HEK293T (cell line): ENCODE data around the gene MAST2.

ENCODE experiments used
- CTCF ChIA-PET: fragments of 350-600 bp; formaldehyde crosslinking; extraction: SDS; loops from one replicate; lab custom pipeline; 2021; ENCODE audit warnings: antibody characterized with exemption, inconsistent platforms; lab: Yijun Ruan, JAX
- POLR2A ChIA-PET: fragments of 350-600 bp; formaldehyde crosslinking; extraction: SDS; loops from one replicate; lab custom pipeline; 2020; ENCODE audit warnings: antibody characterized with exemption, inconsistent platforms; lab: Yijun Ruan, JAX
- DNase-seq: peaks from one replicate; pipeline ENCODE4 v3.0.0; 2012; ENCODE audit warnings: mixed read lengths; ENCODE audit errors: extremely low spot score
- ARNT ChIP-seq: fragments of 450-650 bp; IDR thresholded peaks from 2 replicates; pipeline ENCODE4 v1.6.1; 2017; ENCODE audit warnings: mild to moderate bottlenecking
- BHLHE40 ChIP-seq: fragments of 450-650 bp; IDR thresholded peaks from 2 replicates; pipeline ENCODE4 v1.6.1; 2016; ENCODE audit warnings: mild to moderate bottlenecking, moderate library complexity, borderline replicate concordance
- CTBP1 ChIP-seq: fragments of 450-650 bp; IDR thresholded peaks from 2 replicates; pipeline ENCODE4 v1.6.1; 2016; ENCODE audit warnings: borderline replicate concordance
- ELF4 ChIP-seq: fragments of 450-650 bp; IDR thresholded peaks from 2 replicates; pipeline ENCODE4 v1.6.1; 2017; ENCODE audit warnings: antibody characterized with exemption
- FOXA1 ChIP-seq: fragments of 450-650 bp; IDR thresholded peaks from 2 replicates; pipeline ENCODE4 v1.6.1; 2016; ENCODE audit warnings: mild to moderate bottlenecking
- FOXK2 ChIP-seq: fragments of 450-650 bp; IDR thresholded peaks from 2 replicates; pipeline ENCODE4 v1.6.1; 2016; ENCODE audit warnings: mild to moderate bottlenecking
- FOXM1 ChIP-seq: fragments of 450-650 bp; IDR thresholded peaks from 2 replicates; pipeline ENCODE4 v1.6.1; 2017; ENCODE audit warnings: mild to moderate bottlenecking, borderline replicate concordance
- HDGF ChIP-seq: fragments of 450-650 bp; IDR thresholded peaks from 2 replicates; pipeline ENCODE4 v1.6.1; 2017; ENCODE audit warnings: antibody characterized with exemption, borderline replicate concordance
- L3MBTL2 ChIP-seq: fragments of 450-650 bp; conservative IDR thresholded peaks from 2 replicates; pipeline ENCODE4 v1.6.1; 2016; ENCODE audit warnings: mild to moderate bottlenecking
- LEF1 ChIP-seq: fragments of 450-650 bp; IDR thresholded peaks from 2 replicates; pipeline ENCODE4 v1.6.1; 2017; ENCODE audit warnings: mild to moderate bottlenecking, borderline replicate concordance
- NFRKB ChIP-seq: fragments of 450-650 bp; IDR thresholded peaks from 2 replicates; pipeline ENCODE4 v1.6.1; 2016; ENCODE audit warnings: mild to moderate bottlenecking, moderate library complexity
- PKNOX1 ChIP-seq: fragments of 450-650 bp; IDR thresholded peaks from 2 replicates; pipeline ENCODE4 v1.6.1; 2016
- SP1 ChIP-seq: fragments of 450-650 bp; IDR thresholded peaks from 2 replicates; pipeline ENCODE4 v1.6.1; 2017
- SUZ12 ChIP-seq: fragments of 450-650 bp; IDR thresholded peaks from 2 replicates; pipeline ENCODE4 v1.6.1; 2016; ENCODE audit warnings: mild to moderate bottlenecking
- TARDBP ChIP-seq: fragments of 450-650 bp; IDR thresholded peaks from 2 replicates; pipeline ENCODE4 v1.6.1; 2016
- ZNF384 ChIP-seq: fragments of 450-650 bp; IDR thresholded peaks from 2 replicates; pipeline ENCODE4 v1.6.1; 2016

MAST2 gene

GRCh38 chr1:46020010-46020409 is 216.6 kb downstream of the MAST2 start:
- DNase-seq: no peak
- TF ChIP-seq BHLHE40: no peak
- no peak for TF ChIP-seq LEF1
- TF ChIP-seq ZNF384: no peak
- TF ChIP-seq NFRKB: no peak
- no peak for TF ChIP-seq SP1
- no peak for TF ChIP-seq FOXM1
- no peak for TF ChIP-seq FOXK2
- TF ChIP-seq L3MBTL2: no peak
- no peak for TF ChIP-seq HDGF
- no peak for TF ChIP-seq ELF4
- no peak for TF ChIP-seq FOXA1
- no peak for TF ChIP-seq PKNOX1
- no peak for TF ChIP-seq SUZ12
- TF ChIP-seq ARNT: no peak
- ChIA-PET POLR2A (no interaction called here), CTCF (no interaction called here)

- ChIA-PET CTCF (no interaction called here), POLR2A (no interaction called here)
- DNase-seq: no peak
Measured at GRCh38 chr1:46021046-46021996, 217.9 kb downstream of the MAST2 start.

GRCh38 chr1:46026531-46026930 is 223.1 kb downstream of the MAST2 start:
- DNase-seq: no peak
- TF ChIP-seq SUZ12 (no peak), TARDBP (no peak), LEF1 (no peak), HDGF (no peak), ARNT (no peak), SP1 (no peak), ELF4 (no peak), ZNF384 (no peak), L3MBTL2 (no peak), FOXA1 (no peak), FOXK2 (no peak), BHLHE40 (no peak), FOXM1 (no peak), CTBP1 (no peak)
- ChIA-PET POLR2A (no interaction called here), CTCF (interaction anchor here (0.6 to 1.2 kb wide), 2 partner anchors 10 to 152 kb away, joined by 5 to 6 read pairs; no protein-coding TSS in a partner anchor)

More at GRCh38 chr1:46021046-46021996, 217.9 kb downstream of the MAST2 start:
- TF ChIP-seq SP1 (no peak), LEF1 (no peak), NFRKB (no peak), CTBP1 (no peak), FOXM1 (no peak), TARDBP (no peak), ARNT (no peak), FOXA1 (no peak), BHLHE40 (no peak), ELF4 (no peak), SUZ12 (no peak)

GRCh38 chr1:46027788-46028573 is 224.6 kb downstream of the MAST2 start:
- DNase-seq: no peak
- ChIA-PET POLR2A (no interaction called here), CTCF (no interaction called here)
- TF ChIP-seq HDGF: no peak
- TF ChIP-seq NFRKB: no peak
- TF ChIP-seq FOXK2: no peak
- no peak for TF ChIP-seq L3MBTL2
- TF ChIP-seq CTBP1: no peak

GRCh38 chr1:46030074-46030870 is 226.9 kb downstream of the MAST2 start:
- DNase-seq: no peak
- ChIA-PET POLR2A (no interaction called here), CTCF (no interaction called here)
- no peak for TF ChIP-seq SUZ12
- TF ChIP-seq FOXM1: no peak
- no peak for TF ChIP-seq NFRKB
- TF ChIP-seq TARDBP: no peak
- TF ChIP-seq SP1: no peak
- TF ChIP-seq FOXA1: no peak
- TF ChIP-seq ZNF384: no peak
- no peak for TF ChIP-seq LEF1

- POLR2A ChIA-PET: no interaction called here
- no peak for TF ChIP-seq SP1
- TF ChIP-seq FOXA1: no peak
- TF ChIP-seq BHLHE40: no peak
- TF ChIP-seq ELF4: no peak
- no peak for TF ChIP-seq HDGF
- TF ChIP-seq FOXM1: no peak
- TF ChIP-seq NFRKB: no peak
- TF ChIP-seq LEF1: no peak
- TF ChIP-seq L3MBTL2: no peak
- TF ChIP-seq ARNT: no peak
- TF ChIP-seq CTBP1: no peak
- TF ChIP-seq PKNOX1: no peak
- no peak for TF ChIP-seq FOXK2
- TF ChIP-seq ZNF384: no peak
- no peak for TF ChIP-seq TARDBP
- no peak for TF ChIP-seq SUZ12
- no peak for DNase-seq
- CTCF ChIA-PET: no interaction called here
Measured at GRCh38 chr1:46030876-46031660, 227.7 kb downstream of the MAST2 start.
